Erythroblast (primary cell): Measurements from ENCODE around the gene LTBP4.
"Not testable (repeated sequence)": the region's sequence is repeated elsewhere in the genome, so short reads cannot be mapped to it uniquely, and the experiment has no call there.

Source experiments
- DNase-seq, 2 experiments: peaks; one replicate each; lab custom pipeline; 2025; lab: John Stamatoyannopoulos, UW
- GATA1 ChIP-seq: IDR thresholded peaks from 2 replicates; pipeline ENCODE4 v1.6.1; 2011; ENCODE audit warnings: low read depth, mild to moderate bottlenecking, control low read depth, low read length, moderate library complexity
- POLR2A ChIP-seq: IDR thresholded peaks from 2 replicates; pipeline ENCODE4 v1.6.1; 2011; ENCODE audit warnings: mild to moderate bottlenecking, low read length

The LTBP4 gene

DNA sequence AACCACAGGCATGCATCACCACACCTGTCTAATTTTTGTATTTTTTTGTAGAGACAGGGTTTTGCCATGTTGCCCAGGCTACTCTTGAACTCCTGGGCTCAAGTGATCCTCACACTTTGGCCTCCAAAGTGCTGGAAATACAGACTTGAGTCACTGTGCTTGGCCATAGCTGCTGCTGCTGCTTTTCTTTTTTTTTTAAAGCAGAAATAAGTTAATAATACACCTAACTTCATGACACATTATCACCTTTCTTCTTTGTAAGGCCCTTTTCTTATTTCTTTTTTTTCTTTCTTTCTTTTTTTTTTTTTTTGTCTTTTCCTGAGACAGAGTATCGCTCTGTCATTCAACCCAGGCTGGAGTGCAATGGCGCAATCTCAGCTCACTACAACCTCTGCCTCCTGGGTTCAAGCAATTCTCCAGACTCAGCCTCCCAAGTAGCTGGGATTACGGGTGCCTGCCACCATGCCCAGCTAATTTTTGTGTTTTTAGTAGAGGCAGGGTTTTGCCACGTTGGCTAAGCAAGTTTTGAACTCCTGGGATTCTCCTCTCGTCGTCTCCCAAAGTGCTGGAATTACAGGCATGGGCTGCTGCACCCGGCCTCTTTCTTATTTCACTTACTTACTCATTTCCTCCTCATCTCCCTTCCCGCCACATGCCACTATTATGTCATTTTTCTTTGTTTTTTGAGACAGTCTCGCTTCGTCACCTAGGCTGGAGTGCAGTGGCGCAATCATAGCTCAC is 15.8 kb upstream of the LTBP4 start:
- no peak for TF ChIP-seq GATA1
- no peak for TF ChIP-seq POLR2A
- DNase-seq, result no peak

GRCh38 chr19:40585982-40586422 is 15.2 kb upstream of the LTBP4 start:
- DNase-seq, result no peak

GRCh38 chr19:40586611-40587010 is 14.6 kb upstream of the LTBP4 start:
- no peak for DNase-seq
- TF ChIP-seq GATA1 (no peak), POLR2A (no peak)

More at GRCh38 chr19:40585982-40586422, 15.2 kb upstream of the LTBP4 start:
- no peak for TF ChIP-seq GATA1
- no peak for TF ChIP-seq POLR2A

- DNase-seq, result no peak
- TF ChIP-seq POLR2A (no peak), GATA1 (no peak)
Measured at GRCh38 chr19:40588110-40588854, 12.9 kb upstream of the LTBP4 start.

- DNase-seq, result no peak
- TF ChIP-seq POLR2A (no peak), GATA1 (no peak)
Measured at GRCh38 chr19:40588926-40589569, 12.1 kb upstream of the LTBP4 start.

DNA sequence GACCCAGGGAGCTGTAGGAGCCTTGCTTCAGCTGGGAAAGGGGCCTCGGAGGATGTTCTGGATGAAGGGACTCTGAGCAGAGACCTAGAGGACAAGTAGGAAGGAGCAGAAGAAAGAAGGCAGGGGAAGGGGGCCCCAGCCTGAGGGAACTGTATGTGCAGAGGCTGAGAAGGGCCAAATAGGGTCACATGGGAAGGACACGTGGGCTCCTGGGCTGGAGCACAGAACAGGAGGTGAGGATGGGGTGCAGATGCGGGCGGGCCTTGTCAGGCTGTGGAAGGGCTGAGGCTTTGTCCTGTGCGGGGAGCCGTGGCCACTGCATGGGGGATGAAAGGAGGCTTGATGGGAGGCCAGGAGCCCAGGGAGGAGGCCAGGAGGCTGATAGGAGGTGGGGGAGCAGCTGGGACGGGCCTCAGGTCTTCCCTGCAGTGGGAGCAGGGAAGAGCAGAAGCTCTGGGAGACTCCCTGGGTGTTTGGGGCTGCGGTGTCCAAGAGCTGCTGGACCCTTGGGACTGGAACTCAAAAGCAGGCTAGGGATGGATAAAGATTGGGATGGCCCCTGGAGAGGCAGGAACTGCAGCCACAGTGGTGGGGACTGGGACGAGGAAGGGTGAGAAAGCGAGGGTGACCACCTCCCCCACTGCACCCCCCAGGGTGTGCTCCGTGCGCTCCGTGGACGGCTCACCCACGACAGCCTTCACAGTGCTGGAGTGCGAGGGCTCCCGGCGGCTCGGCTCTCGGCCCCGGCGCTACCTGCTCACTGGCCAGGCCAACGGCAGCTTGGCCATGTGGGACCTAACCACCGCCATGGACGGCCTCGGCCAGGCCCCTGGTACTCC is 11.4 kb upstream of the LTBP4 start:
- DNase-seq, result no peak
- TF ChIP-seq GATA1 (no peak), POLR2A (no peak)

DNA sequence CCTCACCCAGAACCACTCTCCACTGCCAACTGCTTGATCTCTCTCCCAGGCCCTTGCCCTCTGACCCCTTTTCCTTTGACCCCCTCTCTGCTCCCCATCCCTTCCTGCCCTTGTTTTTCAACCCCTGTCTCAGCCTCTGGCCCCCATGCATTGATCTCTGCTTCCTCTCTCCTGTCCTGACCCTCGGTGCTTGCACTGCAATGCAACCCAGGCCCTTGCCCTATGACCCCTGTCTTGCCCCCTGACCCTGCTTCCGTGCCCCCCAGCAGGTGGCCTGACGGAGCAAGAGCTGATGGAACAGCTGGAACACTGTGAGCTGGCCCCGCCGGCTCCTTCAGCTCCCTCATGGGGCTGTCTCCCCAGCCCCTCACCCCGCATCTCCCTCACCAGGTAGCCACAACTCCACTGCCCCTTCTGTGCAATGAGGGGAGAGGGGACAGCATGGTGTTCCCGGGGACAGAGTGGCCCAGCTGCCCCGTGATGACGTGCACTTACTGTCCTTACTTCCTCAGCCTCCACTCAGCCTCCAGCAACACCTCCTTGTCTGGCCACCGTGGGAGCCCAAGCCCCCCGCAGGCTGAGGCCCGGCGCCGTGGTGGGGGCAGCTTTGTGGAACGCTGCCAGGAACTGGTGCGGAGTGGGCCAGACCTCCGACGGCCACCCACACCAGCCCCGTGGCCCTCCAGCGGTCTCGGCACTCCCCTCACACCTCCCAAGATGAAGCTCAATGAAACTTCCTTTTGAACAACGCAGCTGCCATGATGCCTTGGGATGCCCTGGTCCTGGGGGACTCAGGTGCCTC is 10.5 kb upstream of the LTBP4 start:
- no peak for DNase-seq

DNA sequence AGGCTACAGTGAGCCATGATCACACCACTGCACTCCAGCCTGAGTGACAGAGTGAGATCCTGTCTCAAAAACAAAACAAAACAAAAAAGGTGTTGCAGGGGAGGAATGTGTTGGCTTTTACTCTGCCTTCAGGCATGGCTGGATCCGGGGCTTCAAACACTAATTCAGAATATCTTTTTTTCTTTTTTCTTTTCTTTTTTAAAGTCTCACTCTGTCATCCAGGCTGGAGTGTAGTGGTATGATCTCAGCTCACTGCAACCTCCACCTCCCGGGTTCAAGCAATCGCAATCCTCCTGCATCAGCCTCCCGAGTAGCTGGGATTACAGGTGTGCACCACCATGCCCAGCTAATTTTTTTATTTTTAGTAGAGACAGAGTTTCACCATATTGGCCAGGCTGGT is 9.4 kb upstream of the LTBP4 start:
- not testable (repeated sequence) for DNase-seq

More for the DNA sequence above, 10.5 kb upstream of the LTBP4 start:
- TF ChIP-seq GATA1 (no peak), POLR2A (no peak)

DNA sequence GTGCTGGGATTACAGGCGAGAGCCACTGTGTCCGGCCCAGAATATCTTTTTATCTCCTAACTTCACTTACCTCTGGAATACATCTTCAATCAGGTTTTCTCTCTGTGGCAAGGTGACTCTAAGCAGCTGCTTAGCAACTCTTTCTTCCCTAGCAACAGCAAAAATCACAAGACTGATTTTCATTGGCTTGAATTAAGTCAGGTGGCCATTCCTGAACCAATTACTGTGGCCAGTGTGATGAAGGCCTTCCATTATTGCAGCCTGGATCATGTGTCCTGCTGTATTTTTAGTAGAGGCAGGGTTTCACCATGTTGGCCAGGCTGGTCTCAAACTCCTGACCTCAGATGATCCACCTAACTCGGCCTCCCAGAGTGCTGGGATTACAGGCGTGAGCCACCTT is 9.0 kb upstream of the LTBP4 start:
- peak; percentile 50 to 55 for DNase-seq

GRCh38 chr19:40594255-40594654 is 6.9 kb upstream of the LTBP4 start:
- DNase-seq, result no peak
- no peak for TF ChIP-seq GATA1
- TF ChIP-seq POLR2A, result no peak

More for the DNA sequence above, 9.0 kb upstream of the LTBP4 start:
- TF ChIP-seq POLR2A (no peak), GATA1 (no peak)

- DNase-seq, result no peak
- TF ChIP-seq POLR2A, result no peak
- no peak for TF ChIP-seq GATA1
Measured at GRCh38 chr19:40594657-40595091, 6.5 kb upstream of the LTBP4 start.

- TF ChIP-seq POLR2A (no peak), GATA1 (no peak)
- peak; percentile 54 for DNase-seq
Measured at GRCh38 chr19:40596608-40597328, 4.4 kb upstream of the LTBP4 start.
